Upper lobe of left lung (tissue), 6 donors: ENCODE measurements around the gene ITSN1. TPM values are rescaled to one million over a fixed set of nuclear protein-coding genes. Genes with fewer than 3 reads are reported as not detected.
"Not testable (repeated sequence)": the region's sequence is repeated elsewhere in the genome, so short reads cannot be mapped to it uniquely, and the experiment has no call there.

Experiments
- ATAC-seq, 2 donors: fragments of 200-7000 bp; cut with Tn5 transposase; one replicate each; pipeline ENCODE4 v1.9.1; 2022; ENCODE audit warnings: mild to moderate bottlenecking in 2 of 2, moderate library complexity in 2 of 2; ENCODE audit not compliant: low FRiP score in 2 of 2
- DNase-seq, 2 donors: peaks; one replicate each; pipeline ENCODE4 v3.0.0-alpha.2; 2019 to 2020
- H3K27ac ChIP-seq, 4 donors: fragments of 200-600 bp; sonication (generic); one replicate each; pipeline ENCODE4 v1.5.1; 2016 to 2019
- H3K27me3 ChIP-seq, 4 donors: fragments of 200-600 bp; sonication (generic); one replicate each; pipeline ENCODE4 v1.5.1; 2017 to 2019
- H3K36me3 ChIP-seq, 4 donors: fragments of 200-600 bp; sonication (generic); one replicate each; pipeline ENCODE4 v1.5.1; 2016 to 2019
- H3K4me1 ChIP-seq, 4 donors: fragments of 200-600 bp; sonication (generic); one replicate each; pipeline ENCODE4 v1.5.1; 2018 to 2019
- H3K4me3 ChIP-seq, 4 donors: fragments of 200-600 bp; sonication (generic); one replicate each; pipeline ENCODE4 v1.5.1; 2017 to 2019; ENCODE audit warnings: mild to moderate bottlenecking in 2 of 4, moderate library complexity in 1 of 4
- H3K9me3 ChIP-seq, 4 donors: fragments of 200-600 bp; sonication (generic); one replicate each; pipeline ENCODE4 v1.5.1; 2018 to 2019
- CTCF ChIP-seq, 6 experiments: fragments of 450-650 bp in 4 of 6; fragments of 200-600 bp in 2 of 6; sonication (generic) in 2 of 6; IDR thresholded peaks; one replicate each; pipeline ENCODE4 v1.5.1; 2016 to 2019; ENCODE audit warnings: antibody characterized with exemption in 6 of 6
- EP300 ChIP-seq, 4 donors: sonication (generic); formaldehyde crosslinking; IDR thresholded peaks; one replicate each; pipeline ENCODE4 v1.5.1; 2017; ENCODE audit warnings: antibody characterized with exemption in 4 of 4, control low read depth in 2 of 4
- POLR2A ChIP-seq, 4 donors: fragments of 450-650 bp; IDR thresholded peaks; one replicate each; pipeline ENCODE4 v1.5.1; 2016 to 2017; ENCODE audit warnings: antibody characterized with exemption in 4 of 4, mild to moderate bottlenecking in 2 of 4
- POLR2AphosphoS5 ChIP-seq, 2 donors: sonication (generic); formaldehyde crosslinking; IDR thresholded peaks; one replicate each; pipeline ENCODE4 v1.5.1; 2017; ENCODE audit warnings: antibody characterized with exemption in 2 of 2
- WGBS, 2 donors: methylation state at CpG; one replicate each; pipeline ENCODE4 v1.1.5; 2017 to 2018; 5-methylcytosine and 5-hydroxymethylcytosine counted together
- total RNA-seq, 6 donors: library from RNA; depleted of rRNA in 4 of 6; stranded (reverse); fragments of >200 nt in 4 of 6; gene quantifications; one replicate each; pipeline versions ENCODE4 v1.1.0 to v1.2.1, GENCODE V29; 2016 to 2021
- donor health status: DM: no; HTN: no; CAD: no; lungs with moderate emphysema.
- donor health status: DM: no; HTN: yes; CAD: no; lungs with severe emphysema.

ITSN1 gene
- total RNA-seq, 6 donors from 2014 or later: 19.3 to 103 (median 38.7) TPM

GRCh38 chr21:33618407-33618806 is 23.9 kb upstream of the ITSN1 start:
- no peaks in the 10 kb centered on the region for H3K4me1 ChIP-seq
- no peak for ATAC-seq
- peaks cover 4 to 59% (median 11%) of the 10 kb centered on the region in 4 donors for H3K36me3 ChIP-seq
- H3K4me3 ChIP-seq: no peak overlapping the region
- no peaks in the 10 kb centered on the region for H3K27me3 ChIP-seq
- TF ChIP-seq CTCF (IDR thresholded peaks at IDR 0.05) (no peak), POLR2A (IDR thresholded peaks at IDR 0.05) (no peak), POLR2AphosphoS5 (IDR thresholded peaks at IDR 0.05) (no peak), EP300 (IDR thresholded peaks at IDR 0.05) (no peak)
- WGBS, 2 donors: 98 to 100% methylated on average over 2 of the region's 2 CpGs
- no peaks in the 10 kb centered on the region for H3K9me3 ChIP-seq
- no peak for DNase-seq
- no peak overlapping the region for H3K27ac ChIP-seq

DNA sequence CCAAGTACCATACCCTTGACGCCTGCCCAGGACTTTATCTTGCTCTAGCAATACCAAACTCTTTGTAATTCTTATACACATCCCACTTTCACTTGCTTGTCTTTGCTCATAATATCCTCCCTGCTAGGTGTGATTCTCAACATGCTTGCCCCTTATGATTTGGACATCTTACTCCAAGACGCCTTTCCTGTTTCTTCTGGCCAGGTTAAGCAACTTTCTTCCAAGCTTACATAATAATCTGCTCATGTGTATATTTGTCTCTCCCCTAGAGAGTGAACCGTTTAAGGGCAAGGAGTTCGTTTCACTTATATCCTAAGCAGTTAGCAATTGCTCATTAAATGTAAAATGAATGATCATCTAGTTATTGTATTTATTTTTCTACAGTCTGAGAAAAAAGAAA is 22.6 kb upstream of the ITSN1 start:
- ATAC-seq (no peak), DNase-seq (no peak)
- no peak for TF ChIP-seq POLR2AphosphoS5 (IDR thresholded peaks at IDR 0.05)
- H3K9me3 ChIP-seq: no peaks in the 10 kb centered on the region
- peaks cover 6 to 55% (median 14%) of the 10 kb centered on the region in 4 donors for H3K36me3 ChIP-seq
- 73 to 78% methylated on average over 4 of the region's 4 CpGs for WGBS, 2 donors
- no peak overlapping the region for H3K4me3 ChIP-seq
- H3K27ac ChIP-seq: no peak overlapping the region
- no peaks in the 10 kb centered on the region for H3K27me3 ChIP-seq
- H3K4me1 ChIP-seq: no peaks in the 10 kb centered on the region

DNA sequence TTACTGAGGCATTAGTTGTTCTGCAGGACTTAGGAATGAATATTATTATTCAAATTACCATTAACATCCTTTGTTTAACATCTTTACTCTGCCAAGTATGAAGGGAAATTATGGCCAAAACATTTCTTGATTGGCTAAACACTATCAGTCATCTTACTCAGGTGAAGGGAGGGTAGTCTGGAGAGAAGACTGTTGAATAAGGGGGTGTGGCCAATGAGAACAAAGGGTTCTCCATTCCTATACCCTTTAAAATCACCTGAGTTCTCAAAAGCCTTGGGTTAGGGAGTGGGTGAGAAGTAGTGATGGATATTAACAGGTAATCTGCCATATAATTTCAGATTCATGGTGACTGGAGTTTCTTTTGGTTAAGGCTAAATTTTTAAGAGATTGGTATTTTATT is 20.0 kb upstream of the ITSN1 start:
- ATAC-seq: no peak
- H3K4me3 ChIP-seq: no peak overlapping the region
- H3K9me3 ChIP-seq: no peaks in the 10 kb centered on the region
- peaks cover 6 to 43% (median 14%) of the 10 kb centered on the region in 4 donors for H3K36me3 ChIP-seq
- DNase-seq: no peak
- no peaks in the 10 kb centered on the region for H3K4me1 ChIP-seq
- H3K27ac ChIP-seq: no peak overlapping the region
- no peaks in the 10 kb centered on the region for H3K27me3 ChIP-seq
- TF ChIP-seq CTCF (IDR thresholded peaks at IDR 0.05): no peak
- TF ChIP-seq POLR2A (IDR thresholded peaks at IDR 0.05): no peak
- no peak for TF ChIP-seq POLR2AphosphoS5 (IDR thresholded peaks at IDR 0.05)
- TF ChIP-seq EP300 (IDR thresholded peaks at IDR 0.05): no peak

GRCh38 chr21:33626151-33626550 is 16.1 kb upstream of the ITSN1 start:
- not testable (repeated sequence) for H3K27ac ChIP-seq, H3K27me3 ChIP-seq, DNase-seq, H3K9me3 ChIP-seq, ATAC-seq, H3K4me1 ChIP-seq, H3K4me3 ChIP-seq
- peaks cover 8 to 44% (median 18%) of the 10 kb centered on the region in 4 donors for H3K36me3 ChIP-seq
- WGBS, 2 donors: 96 to 97% methylated on average over 7 of the region's 7 CpGs

DNA sequence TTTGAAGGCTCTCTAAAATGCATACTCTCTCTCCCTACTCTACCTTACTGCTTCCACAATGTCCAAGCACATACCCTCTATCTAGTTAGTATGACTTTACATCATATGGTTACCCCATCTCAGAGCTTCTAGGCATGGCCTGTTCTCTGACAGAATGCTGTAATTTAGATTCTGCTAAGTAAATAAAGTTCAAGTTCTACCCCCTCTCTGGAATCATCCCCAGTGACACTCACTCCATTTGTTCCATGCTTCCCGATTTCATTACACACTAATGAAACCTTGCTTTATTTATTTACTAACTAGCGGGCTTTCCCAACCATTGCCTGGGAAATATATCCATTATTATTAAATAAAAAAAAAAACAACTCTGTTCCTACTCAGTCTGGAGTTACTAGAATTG is 8.0 kb upstream of the ITSN1 start:
- H3K27me3 ChIP-seq: no peaks in the 10 kb centered on the region
- H3K9me3 ChIP-seq: no peaks in the 10 kb centered on the region
- DNase-seq (no peak), ATAC-seq (no peak)
- WGBS, 2 donors: 95 to 97% methylated on average over 2 of the region's 2 CpGs
- no peak overlapping the region for H3K4me3 ChIP-seq
- peaks cover 0 to 22% (median 8%) of the 10 kb centered on the region in 4 donors for H3K36me3 ChIP-seq
- H3K27ac ChIP-seq: no peak overlapping the region
- H3K4me1 ChIP-seq: no peaks in the 10 kb centered on the region
- TF ChIP-seq CTCF (IDR thresholded peaks at IDR 0.05) (no peak), POLR2A (IDR thresholded peaks at IDR 0.05) (no peak), EP300 (IDR thresholded peaks at IDR 0.05) (no peak), POLR2AphosphoS5 (IDR thresholded peaks at IDR 0.05) (no peak)

- Histone ChIP-seq H3K36me3 (no peaks in the 10 kb centered on the region), H3K4me1 (peaks cover 12 to 39% (median 27%) of the 10 kb centered on the region in 4 donors), H3K27me3 (no peaks in the 10 kb centered on the region), H3K9me3 (no peaks in the 10 kb centered on the region), H3K27ac (peak overlapping the region; percentile 85 to 94 (median 91)), H3K4me3 (peak overlapping the region; percentile 71 to 99 (median 96))
- TF ChIP-seq EP300 (IDR thresholded peaks at IDR 0.05) (no peak), POLR2AphosphoS5 (IDR thresholded peaks at IDR 0.05) (no peak), POLR2A (IDR thresholded peaks at IDR 0.05) (no peak), CTCF (IDR thresholded peaks at IDR 0.05) (no peak)
- no peak for ATAC-seq
- no peak for DNase-seq
- WGBS, 2 donors: 28% methylated on average over 18 of the region's 18 CpGs
Measured at GRCh38 chr21:33640697-33641351, 1.5 kb upstream of the ITSN1 start.
